Measurements from ENCODE around the gene EPYC.
"Not testable (repeated sequence)": the region's sequence is repeated elsewhere in the genome, so short reads cannot be mapped to it uniquely, and the experiment has no call there.

The EPYC gene

DNA sequence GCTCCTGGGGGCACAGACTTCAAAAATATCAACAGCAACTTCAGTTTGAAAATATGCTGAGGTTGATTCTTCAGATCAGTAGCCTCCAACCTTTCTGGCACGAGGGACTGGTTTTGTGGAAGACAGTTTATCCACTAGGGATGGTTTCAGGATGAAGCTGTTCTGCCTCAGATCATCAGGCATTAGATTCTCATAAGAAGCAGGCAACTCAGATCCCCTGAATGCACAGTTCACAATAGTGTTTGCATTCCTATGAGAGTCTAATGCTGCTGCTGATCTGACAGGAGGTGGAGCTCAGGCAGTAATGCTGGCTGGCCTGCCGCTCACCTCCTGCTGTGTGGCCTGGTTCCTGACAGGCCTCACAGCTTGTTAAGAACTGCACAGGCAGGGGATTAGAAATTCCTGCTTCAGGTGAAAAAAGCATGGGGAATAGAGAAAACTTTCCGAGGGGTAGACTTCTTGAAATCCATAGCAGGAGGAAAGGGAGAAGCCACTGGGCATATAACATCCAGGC is 12.8 kb downstream of the EPYC start:
- Histone ChIP-seq H3K4me1 (ENCODE audit: control insufficient read depth, insufficient read depth, low read length, unreplicated experiment) (peaks cover 3% of the 10 kb centered on the region), H3K79me2 (ENCODE audit: control insufficient read depth, insufficient read depth, low read length, unreplicated experiment) (no peaks in the 10 kb centered on the region), H3K27ac (ENCODE audit: low read depth, low read length) (no peak overlapping the region)

DNA sequence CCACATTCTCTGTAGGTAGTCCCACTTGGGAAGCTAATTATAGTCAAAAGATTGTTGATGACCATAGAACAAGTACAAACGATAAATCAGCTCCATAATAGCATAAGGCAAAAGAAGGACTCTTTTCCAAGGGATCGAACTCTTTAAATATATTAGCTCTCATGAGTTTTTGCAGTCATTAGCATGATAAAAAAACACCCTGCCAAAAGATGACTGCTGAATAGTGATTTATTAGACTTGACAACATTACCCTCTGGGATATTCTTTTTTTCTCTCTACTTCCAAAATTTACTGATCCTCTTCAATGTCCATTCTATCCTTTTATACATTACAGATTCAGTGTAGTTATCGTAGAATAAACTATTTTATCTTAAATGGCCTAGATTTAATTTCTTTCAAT is 14.2 kb downstream of the EPYC start:
- Histone ChIP-seq H3K79me2 (ENCODE audit: control insufficient read depth, insufficient read depth, low read length, unreplicated experiment) (no peaks in the 10 kb centered on the region), H3K36me3 (ENCODE audit: insufficient read depth, low read length) (peaks cover 2% of the 10 kb centered on the region; the same call in 1 of the 2 replicates), H3K27ac (ENCODE audit: low read depth, low read length) (no peak overlapping the region), H3K4me1 (ENCODE audit: control insufficient read depth, insufficient read depth, low read length, unreplicated experiment) (peaks cover 3% of the 10 kb centered on the region), H3K4me3 (ENCODE audit: low read depth, low read length) (no peak overlapping the region), H2AFZ (ENCODE audit: low read length, unreplicated experiment) (no peak overlapping the region), H3K27me3 (ENCODE audit: insufficient read depth, low read length) (no peaks in the 10 kb centered on the region)

More for the DNA sequence above, 12.8 kb downstream of the EPYC start:
- no peaks in the 10 kb centered on the region for H3K27me3 ChIP-seq (ENCODE audit: insufficient read depth, low read length)
- no peak overlapping the region for H3K4me3 ChIP-seq (ENCODE audit: low read depth, low read length)
- H2AFZ ChIP-seq (ENCODE audit: low read length, unreplicated experiment), result no peak overlapping the region
- H3K36me3 ChIP-seq (ENCODE audit: insufficient read depth, low read length), result no peaks in the 10 kb centered on the region

DNA sequence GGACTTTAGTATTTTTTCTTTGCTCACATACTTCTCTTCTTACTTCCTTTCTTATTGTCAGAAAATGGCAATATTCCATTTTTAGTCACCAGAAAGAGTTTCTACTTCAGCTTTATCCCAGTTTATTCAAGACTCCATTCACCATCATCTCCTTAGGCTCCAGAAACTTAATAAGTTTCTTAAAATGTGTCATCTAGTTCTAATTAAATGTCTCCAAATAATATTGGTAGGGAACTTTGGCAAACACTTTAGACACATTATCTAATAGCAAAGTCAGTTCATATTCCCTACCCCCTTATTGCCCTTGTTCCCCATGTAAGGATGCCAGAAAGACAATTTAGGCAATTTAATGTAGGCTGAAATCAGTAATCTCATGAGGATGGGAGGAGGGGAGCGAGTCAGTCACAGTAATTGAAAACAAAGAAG is 15.1 kb downstream of the EPYC start:
- Histone ChIP-seq H3K79me2 (ENCODE audit: control insufficient read depth, insufficient read depth, low read length, unreplicated experiment) (no peaks in the 10 kb centered on the region), H3K4me3 (ENCODE audit: low read depth, low read length) (no peak overlapping the region), H2AFZ (ENCODE audit: low read length, unreplicated experiment) (no peak overlapping the region), H3K4me1 (ENCODE audit: control insufficient read depth, insufficient read depth, low read length, unreplicated experiment) (no peaks in the 10 kb centered on the region), H3K36me3 (ENCODE audit: insufficient read depth, low read length) (peaks cover 2% of the 10 kb centered on the region; the same call in 1 of the 2 replicates), H3K27me3 (ENCODE audit: insufficient read depth, low read length) (no peaks in the 10 kb centered on the region), H3K27ac (ENCODE audit: low read depth, low read length) (no peak overlapping the region)

DNA sequence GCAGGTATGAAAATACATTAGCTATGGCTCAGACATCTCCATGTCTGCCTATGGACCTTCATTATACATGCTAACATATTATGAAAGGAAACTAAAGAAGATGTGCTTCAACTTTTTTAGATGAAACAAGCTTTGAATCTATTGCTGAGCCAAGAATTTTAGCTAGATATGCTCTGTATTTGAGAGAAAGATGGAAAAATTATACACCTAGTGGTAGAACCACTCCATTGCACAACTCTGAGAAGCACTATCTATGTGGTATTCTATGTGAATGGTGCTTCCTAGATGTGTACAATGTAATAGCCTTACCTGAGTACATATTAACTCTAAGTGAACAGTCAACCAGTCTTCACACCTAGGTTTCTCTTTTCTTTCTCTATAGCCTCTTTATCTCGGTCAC is 17.3 kb downstream of the EPYC start:
- Histone ChIP-seq H3K27ac (ENCODE audit: low read depth, low read length) (no peak overlapping the region), H3K36me3 (ENCODE audit: insufficient read depth, low read length) (peaks cover 2% of the 10 kb centered on the region; the same call in 1 of the 2 replicates), H3K4me1 (ENCODE audit: control insufficient read depth, insufficient read depth, low read length, unreplicated experiment) (no peaks in the 10 kb centered on the region), H2AFZ (ENCODE audit: low read length, unreplicated experiment) (no peak overlapping the region), H3K27me3 (ENCODE audit: insufficient read depth, low read length) (no peaks in the 10 kb centered on the region), H3K79me2 (ENCODE audit: control insufficient read depth, insufficient read depth, low read length, unreplicated experiment) (no peaks in the 10 kb centered on the region), H3K4me3 (ENCODE audit: low read depth, low read length) (no peak overlapping the region)

DNA sequence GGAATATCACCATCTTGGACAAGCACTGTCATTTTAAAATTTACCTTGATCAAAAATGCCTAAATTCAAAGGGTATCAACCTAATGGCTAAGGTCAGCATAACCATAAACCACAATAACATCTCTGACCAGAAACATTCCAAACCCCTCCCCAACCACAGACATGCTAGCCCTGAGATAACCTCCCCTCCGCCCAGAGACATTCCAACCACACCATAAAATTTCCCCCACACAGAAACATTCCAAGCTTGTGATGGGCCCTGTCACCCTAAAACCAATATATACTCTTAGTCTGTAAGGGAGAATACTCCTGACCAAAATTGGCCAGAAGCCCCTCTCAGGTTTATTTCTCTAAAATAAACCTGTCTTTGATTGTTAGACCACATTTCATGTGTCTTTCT is 17.7 kb downstream of the EPYC start:
- no peak overlapping the region for H3K4me3 ChIP-seq (ENCODE audit: low read depth, low read length)
- H3K4me1 ChIP-seq (ENCODE audit: control insufficient read depth, insufficient read depth, low read length, unreplicated experiment), result no peaks in the 10 kb centered on the region
- no peaks in the 10 kb centered on the region for H3K79me2 ChIP-seq (ENCODE audit: control insufficient read depth, insufficient read depth, low read length, unreplicated experiment)
- no peaks in the 10 kb centered on the region for H3K27me3 ChIP-seq (ENCODE audit: insufficient read depth, low read length)
- no peak overlapping the region for H3K27ac ChIP-seq (ENCODE audit: low read depth, low read length)
- peaks cover 2% of the 10 kb centered on the region; the same call in 1 of the 2 replicates for H3K36me3 ChIP-seq (ENCODE audit: insufficient read depth, low read length)
- H2AFZ ChIP-seq (ENCODE audit: low read length, unreplicated experiment), result no peak overlapping the region

DNA sequence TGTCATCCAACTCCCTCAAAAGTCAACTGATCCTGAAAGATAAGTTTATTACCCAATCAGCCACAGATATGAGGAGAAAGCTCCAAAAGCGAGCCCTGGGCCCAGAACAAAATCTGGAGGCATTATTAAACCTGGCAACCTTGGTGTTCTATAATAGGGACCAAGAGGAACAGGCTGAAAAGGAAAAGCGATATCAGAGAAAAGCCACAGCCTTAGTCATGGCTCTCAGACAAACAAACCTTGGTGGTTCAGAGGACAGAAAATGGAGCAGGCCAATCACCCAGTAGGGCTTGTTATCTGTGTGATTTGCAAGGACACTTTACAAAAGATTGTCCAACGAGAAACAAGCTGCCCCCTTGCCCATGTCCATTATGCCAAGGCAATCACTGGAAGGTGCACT is 19.4 kb downstream of the EPYC start:
- not testable (repeated sequence) for H3K27ac ChIP-seq (ENCODE audit: low read depth, low read length); H3K4me1 ChIP-seq (ENCODE audit: control insufficient read depth, insufficient read depth, low read length, unreplicated experiment); H3K27me3 ChIP-seq (ENCODE audit: insufficient read depth, low read length); H3K36me3 ChIP-seq (ENCODE audit: insufficient read depth, low read length); H3K4me3 ChIP-seq (ENCODE audit: low read depth, low read length); H2AFZ ChIP-seq (ENCODE audit: low read length, unreplicated experiment); H3K79me2 ChIP-seq (ENCODE audit: control insufficient read depth, insufficient read depth, low read length, unreplicated experiment)

DNA sequence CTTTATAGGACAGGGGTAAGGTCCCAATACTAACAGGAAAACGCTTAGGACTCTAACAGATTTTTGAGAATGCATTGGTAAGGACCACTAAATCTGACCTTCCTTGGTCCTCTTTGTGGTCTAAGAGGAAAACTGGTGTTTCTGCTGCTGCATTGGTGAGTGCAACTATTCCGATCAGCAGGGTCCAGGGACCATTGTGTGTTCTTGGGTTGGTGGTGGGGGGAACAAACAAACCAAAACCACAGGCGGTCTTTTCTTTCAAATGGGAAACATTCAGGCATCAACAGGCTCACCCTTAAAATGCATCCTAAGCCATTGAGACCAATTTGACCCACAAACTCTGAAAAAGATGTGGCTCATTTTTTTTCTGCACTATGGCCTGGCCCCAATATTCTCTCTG is 20.7 kb downstream of the EPYC start:
- Histone ChIP-seq H3K4me1 (ENCODE audit: control insufficient read depth, insufficient read depth, low read length, unreplicated experiment) (no peaks in the 10 kb centered on the region), H3K4me3 (ENCODE audit: low read depth, low read length) (no peak overlapping the region), H2AFZ (ENCODE audit: low read length, unreplicated experiment) (no peak overlapping the region), H3K27ac (ENCODE audit: low read depth, low read length) (no peak overlapping the region), H3K36me3 (ENCODE audit: insufficient read depth, low read length) (peaks cover 2% of the 10 kb centered on the region; the same call in 1 of the 2 replicates), H3K79me2 (ENCODE audit: control insufficient read depth, insufficient read depth, low read length, unreplicated experiment) (no peaks in the 10 kb centered on the region), H3K27me3 (ENCODE audit: insufficient read depth, low read length) (no peaks in the 10 kb centered on the region)

DNA sequence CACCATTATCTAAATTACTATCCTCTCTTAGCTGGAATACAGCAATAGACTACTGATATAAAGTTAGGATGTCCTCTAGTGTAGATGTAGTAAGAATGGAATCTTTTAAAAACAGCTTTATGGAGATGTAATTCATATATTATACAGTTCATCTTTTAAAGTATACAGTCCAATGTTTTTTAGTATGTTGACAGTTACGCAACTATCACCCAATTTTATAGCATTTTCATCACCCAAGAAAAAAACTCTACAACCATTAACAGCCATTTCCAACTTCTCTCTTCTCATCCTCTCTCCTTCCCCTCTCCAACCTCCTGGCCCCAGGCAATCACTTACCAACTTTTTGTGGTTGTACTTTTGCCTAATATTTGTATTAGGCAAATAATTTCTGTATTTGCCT is 22.6 kb downstream of the EPYC start:
- no peaks in the 10 kb centered on the region for H3K4me1 ChIP-seq (ENCODE audit: control insufficient read depth, insufficient read depth, low read length, unreplicated experiment)
- H3K79me2 ChIP-seq (ENCODE audit: control insufficient read depth, insufficient read depth, low read length, unreplicated experiment), result no peaks in the 10 kb centered on the region
- no peak overlapping the region for H3K27ac ChIP-seq (ENCODE audit: low read depth, low read length)
- no peak overlapping the region for H2AFZ ChIP-seq (ENCODE audit: low read length, unreplicated experiment)
- peaks cover 2% of the 10 kb centered on the region; the same call in 1 of the 2 replicates for H3K36me3 ChIP-seq (ENCODE audit: insufficient read depth, low read length)
- H3K27me3 ChIP-seq (ENCODE audit: insufficient read depth, low read length), result no peaks in the 10 kb centered on the region
- H3K4me3 ChIP-seq (ENCODE audit: low read depth, low read length), result no peak overlapping the region

DNA sequence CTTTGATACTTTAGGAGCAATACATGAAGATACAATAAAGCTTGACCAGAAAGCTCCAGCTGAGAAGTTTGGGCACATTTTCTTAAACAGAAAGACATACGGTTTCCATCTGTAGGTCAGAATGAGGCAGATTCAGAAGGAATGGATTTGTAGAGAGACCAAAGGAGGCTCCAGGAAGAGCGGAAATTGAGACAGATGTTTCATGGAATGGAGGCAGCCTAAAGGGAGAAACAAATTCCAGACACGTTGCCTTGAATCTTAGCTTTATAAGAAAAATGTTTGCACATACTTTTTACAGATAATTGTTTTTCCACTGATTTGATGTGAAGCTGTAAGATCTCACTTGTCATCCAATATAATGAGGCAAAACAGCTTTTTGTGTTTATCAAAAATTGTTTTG is 24.8 kb downstream of the EPYC start:
- Histone ChIP-seq H3K4me1 (ENCODE audit: control insufficient read depth, insufficient read depth, low read length, unreplicated experiment) (no peaks in the 10 kb centered on the region), H3K27me3 (ENCODE audit: insufficient read depth, low read length) (no peaks in the 10 kb centered on the region), H3K27ac (ENCODE audit: low read depth, low read length) (no peak overlapping the region), H3K79me2 (ENCODE audit: control insufficient read depth, insufficient read depth, low read length, unreplicated experiment) (no peaks in the 10 kb centered on the region), H3K4me3 (ENCODE audit: low read depth, low read length) (no peak overlapping the region), H3K36me3 (ENCODE audit: insufficient read depth, low read length) (no peaks in the 10 kb centered on the region), H2AFZ (ENCODE audit: low read length, unreplicated experiment) (no peak overlapping the region)

DNA sequence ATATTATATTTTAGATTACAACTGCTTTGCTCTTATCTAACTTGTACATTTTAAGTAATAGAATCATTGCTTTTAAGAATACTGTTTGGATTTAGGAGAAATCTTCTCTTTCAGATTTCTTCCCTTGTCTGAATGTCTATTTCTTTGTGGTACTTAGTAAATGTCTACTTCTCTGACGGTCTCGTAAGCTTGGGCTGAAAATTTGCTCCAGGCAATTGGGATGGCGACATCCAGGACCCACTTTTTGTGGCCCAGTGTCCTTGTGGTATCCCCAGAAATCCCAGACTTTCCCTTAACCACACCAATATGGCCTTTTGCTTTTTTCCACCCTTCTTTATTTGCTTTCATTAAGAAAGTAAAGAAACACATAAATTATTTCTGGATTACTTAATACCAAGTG is 25.8 kb downstream of the EPYC start:
- Histone ChIP-seq H3K4me3 (ENCODE audit: low read depth, low read length) (no peak overlapping the region), H2AFZ (ENCODE audit: low read length, unreplicated experiment) (no peak overlapping the region), H3K27me3 (ENCODE audit: insufficient read depth, low read length) (no peaks in the 10 kb centered on the region), H3K4me1 (ENCODE audit: control insufficient read depth, insufficient read depth, low read length, unreplicated experiment) (peaks cover 8% of the 10 kb centered on the region), H3K79me2 (ENCODE audit: control insufficient read depth, insufficient read depth, low read length, unreplicated experiment) (no peaks in the 10 kb centered on the region), H3K27ac (ENCODE audit: low read depth, low read length) (no peak overlapping the region), H3K36me3 (ENCODE audit: insufficient read depth, low read length) (no peaks in the 10 kb centered on the region)

DNA sequence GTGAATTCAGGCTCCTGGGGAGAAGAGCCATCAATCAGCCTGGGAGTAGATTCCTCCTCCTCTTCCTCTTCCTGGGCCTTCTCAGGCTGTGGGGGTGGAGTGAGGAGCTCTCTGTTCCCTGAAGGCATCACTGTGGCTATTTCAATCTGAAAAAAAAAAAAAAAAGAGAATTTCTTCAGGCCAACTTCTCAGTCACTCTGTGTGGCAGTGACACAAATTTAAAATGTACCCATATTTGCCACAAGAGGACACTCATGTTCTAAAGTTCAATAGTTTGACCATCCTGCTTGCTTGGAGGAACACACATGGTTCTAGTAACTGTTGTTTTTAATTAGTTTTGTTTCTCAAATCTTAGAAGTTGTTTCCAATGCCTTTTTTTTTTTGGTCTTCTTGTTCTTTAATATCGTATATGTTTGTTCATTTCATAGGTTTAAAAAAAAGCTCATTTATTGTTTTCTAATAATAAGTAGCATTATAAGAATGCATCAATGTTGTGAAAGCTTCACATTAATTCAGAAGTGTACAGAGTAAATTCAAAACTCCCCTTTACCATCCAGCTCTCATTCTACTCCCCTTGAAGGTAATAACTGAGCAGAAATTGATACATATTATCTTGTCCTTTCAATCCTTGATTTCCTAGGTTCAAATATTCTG is 26.5 kb downstream of the EPYC start:
- Histone ChIP-seq H3K4me3 (ENCODE audit: low read depth, low read length) (no peak overlapping the region), H3K4me1 (ENCODE audit: control insufficient read depth, insufficient read depth, low read length, unreplicated experiment) (peaks cover 15% of the 10 kb centered on the region), H3K27me3 (ENCODE audit: insufficient read depth, low read length) (no peaks in the 10 kb centered on the region), H3K79me2 (ENCODE audit: control insufficient read depth, insufficient read depth, low read length, unreplicated experiment) (no peaks in the 10 kb centered on the region), H2AFZ (ENCODE audit: low read length, unreplicated experiment) (peak overlapping the region; percentile 5), H3K27ac (ENCODE audit: low read depth, low read length) (no peak overlapping the region), H3K36me3 (ENCODE audit: insufficient read depth, low read length) (no peaks in the 10 kb centered on the region)

Measured in ACC112 (cell line).